ENCODE data around the gene CDC14B. TPM values are rescaled to one million over a fixed set of nuclear protein-coding genes. Genes with fewer than 3 reads are reported as not detected.
A peak's percentile ranks its signal among the peaks of the same experiment; 100 is the strongest.

The CDC14B gene
- total RNA-seq, 1 experiment from 2014 or later, result 28.4 TPM

DNA sequence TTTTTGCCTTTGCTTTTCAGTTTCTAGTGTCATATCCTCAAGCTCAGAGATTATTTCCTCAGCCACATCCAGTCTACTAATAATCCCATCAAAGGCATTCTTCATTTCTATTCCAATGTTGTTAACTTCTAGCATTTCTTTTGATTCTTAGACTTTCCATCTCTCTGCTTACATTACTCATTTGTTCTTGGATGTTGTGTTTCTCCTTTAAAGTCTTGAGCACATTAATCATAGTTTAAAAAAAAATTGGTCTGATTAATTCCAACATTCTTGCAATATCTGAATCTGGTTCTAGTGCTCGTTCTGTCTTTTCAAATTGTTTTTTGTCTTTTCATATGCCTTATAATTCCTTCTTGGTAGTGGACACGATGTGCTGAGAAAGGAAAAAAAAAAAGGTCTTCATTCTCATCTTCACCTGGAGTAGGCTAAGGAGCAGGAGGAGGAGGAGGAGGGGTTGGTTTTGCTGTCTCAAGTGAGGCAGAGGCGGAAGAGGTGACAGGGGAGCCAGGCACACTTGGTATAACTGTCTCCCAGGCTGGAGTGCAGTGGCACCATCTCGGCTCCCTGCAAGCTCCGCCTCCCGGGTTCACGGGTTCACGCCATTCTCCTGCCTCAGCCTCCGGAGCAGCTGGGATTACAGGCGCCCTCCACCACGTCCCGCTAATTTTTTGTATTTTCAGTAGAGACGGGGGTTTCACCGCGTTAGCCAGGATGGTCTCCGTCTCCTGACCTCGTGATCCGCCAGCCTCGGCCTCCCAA is 19.1 kb upstream of the CDC14B start:
- no peak overlapping the region for H2BK20ac ChIP-seq (ENCODE audit: low read depth, low read length, poor library complexity, severe bottlenecking)
- H4K20me1 ChIP-seq (ENCODE audit: control insufficient read depth, insufficient read depth, insufficient read length), result no peaks in the 10 kb centered on the region
- no peak overlapping the region for H3K27ac ChIP-seq (ENCODE audit: insufficient read length, low read depth, low read length)
- Mint-ChIP-seq H3K9me3 (no peaks in the 10 kb centered on the region), H3K4me3 (no peak overlapping the region), H3K36me3 (ENCODE audit: insufficient read depth in 1 of 3, low read depth in 3 of 3) (no peaks in the 10 kb centered on the region; a peak in 2 of 7 replicates), H3K27ac (no peak overlapping the region), H3K27me3 (ENCODE audit: low read depth) (peaks cover 2% of the 10 kb centered on the region), H3K4me1 (no peaks in the 10 kb centered on the region)
- H3K56ac ChIP-seq (ENCODE audit: insufficient read length, low read depth, low read length), result no peak overlapping the region
- no peak overlapping the region for H3K18ac ChIP-seq (ENCODE audit: insufficient read length, low read depth, low read length)
- H3K23me2 ChIP-seq (ENCODE audit: insufficient read length, low read depth, low read length, poor library complexity, severe bottlenecking), result no peaks in the 10 kb centered on the region
- no peak overlapping the region for H3K4ac ChIP-seq (ENCODE audit: low read depth, low read length)
- no peaks in the 10 kb centered on the region for H3K9me3 ChIP-seq (ENCODE audit: control insufficient read depth, low read depth, low read length)
- TF ChIP-seq, protein P1, sequence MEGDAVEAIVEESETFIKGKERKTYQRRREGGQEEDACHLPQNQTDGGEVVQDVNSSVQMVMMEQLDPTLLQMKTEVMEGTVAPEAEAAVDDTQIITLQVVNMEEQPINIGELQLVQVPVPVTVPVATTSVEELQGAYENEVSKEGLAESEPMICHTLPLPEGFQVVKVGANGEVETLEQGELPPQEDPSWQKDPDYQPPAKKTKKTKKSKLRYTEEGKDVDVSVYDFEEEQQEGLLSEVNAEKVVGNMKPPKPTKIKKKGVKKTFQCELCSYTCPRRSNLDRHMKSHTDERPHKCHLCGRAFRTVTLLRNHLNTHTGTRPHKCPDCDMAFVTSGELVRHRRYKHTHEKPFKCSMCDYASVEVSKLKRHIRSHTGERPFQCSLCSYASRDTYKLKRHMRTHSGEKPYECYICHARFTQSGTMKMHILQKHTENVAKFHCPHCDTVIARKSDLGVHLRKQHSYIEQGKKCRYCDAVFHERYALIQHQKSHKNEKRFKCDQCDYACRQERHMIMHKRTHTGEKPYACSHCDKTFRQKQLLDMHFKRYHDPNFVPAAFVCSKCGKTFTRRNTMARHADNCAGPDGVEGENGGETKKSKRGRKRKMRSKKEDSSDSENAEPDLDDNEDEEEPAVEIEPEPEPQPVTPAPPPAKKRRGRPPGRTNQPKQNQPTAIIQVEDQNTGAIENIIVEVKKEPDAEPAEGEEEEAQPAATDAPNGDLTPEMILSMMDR (conservative IDR thresholded peaks at IDR 0.05), result no peak
- no peak overlapping the region for H3K9ac ChIP-seq (ENCODE audit: extremely low read depth, insufficient read length, low read length)
- H4K5ac ChIP-seq (ENCODE audit: insufficient read length, low read depth, low read length), result no peak overlapping the region
- no peak overlapping the region for H2BK120ac ChIP-seq (ENCODE audit: low read depth, low read length, poor library complexity, severe bottlenecking)
- no CpG with 5 or more reads among the region's 19 CpGs for whole genome bisulfite sequencing (ENCODE audit: extremely low coverage, insufficient read length, low lambda C conversion rate)
- no peak overlapping the region for H2BK5ac ChIP-seq (ENCODE audit: insufficient read length, low read length)
- no peak overlapping the region for H3K23ac ChIP-seq (ENCODE audit: insufficient read length, low read depth, low read length)
- peak; percentile 53 for DNase-seq
- no peaks in the 10 kb centered on the region for H3K79me1 ChIP-seq (ENCODE audit: insufficient read depth, low read depth, low read length, poor library complexity, severe bottlenecking)
- no peaks in the 10 kb centered on the region for H3K4me1 ChIP-seq (ENCODE audit: insufficient read depth, low read length)
- no peak overlapping the region for H2BK12ac ChIP-seq (ENCODE audit: insufficient read length, low read depth, low read length)
- no peak overlapping the region for H4K91ac ChIP-seq (ENCODE audit: insufficient read length, low read depth, low read length)
- no peak overlapping the region for H3K14ac ChIP-seq (ENCODE audit: insufficient read depth, low read length)
- H2BK15ac ChIP-seq (ENCODE audit: low read depth, low read length), result no peak overlapping the region
- H3T11ph ChIP-seq (ENCODE audit: low read length), result no peak overlapping the region
- H4K8ac ChIP-seq (replicated peaks; ENCODE audit: insufficient read length, low read depth, low read length), result no peak overlapping the region
- H2AFZ ChIP-seq (ENCODE audit: low read length), result no peak overlapping the region
- no peaks in the 10 kb centered on the region for H3K79me2 ChIP-seq (ENCODE audit: insufficient read depth, low read length)
- H2AK5ac ChIP-seq (ENCODE audit: insufficient read length, low read length), result no peak overlapping the region
- H3K4me2 ChIP-seq (ENCODE audit: insufficient read depth, insufficient read length, low read length), result no peak overlapping the region
- H3K27me3 ChIP-seq (ENCODE audit: insufficient read depth, low read length), result no peaks in the 10 kb centered on the region
